SH-SY5Y (cell line): ENCODE data around the gene PLPP4.

ENCODE experiments used
- GATA2 ChIP-seq: IDR thresholded peaks from 2 replicates; pipeline ENCODE4 v1.6.1; 2011; ENCODE audit warnings: mild to moderate bottlenecking, low read depth, low read length
- GATA3 ChIP-seq: IDR thresholded peaks from 2 replicates; pipeline ENCODE4 v1.6.1; 2011; ENCODE audit warnings: low read depth, mild to moderate bottlenecking, low read length, moderate library complexity

DNA sequence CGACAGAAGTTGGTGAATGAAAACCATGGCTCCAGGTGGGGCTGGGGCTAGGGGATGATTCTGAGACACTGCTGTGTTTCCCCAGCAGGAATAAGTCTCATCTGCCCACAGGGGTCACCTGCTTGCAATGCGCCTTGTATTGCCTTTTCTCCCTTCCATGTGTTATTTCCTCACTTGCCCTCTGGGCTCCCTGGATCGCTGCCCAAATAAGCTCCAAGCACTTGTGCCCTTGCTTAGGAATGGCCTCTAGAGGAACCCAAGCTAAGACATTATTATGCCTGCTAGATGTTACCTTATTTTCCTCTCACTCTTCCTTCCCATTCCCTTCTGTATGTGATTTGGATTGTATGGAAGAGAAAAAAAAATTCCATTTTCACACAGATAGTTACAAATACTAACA, 24.8 kb upstream of the PLPP4 start:
- TF ChIP-seq GATA2 (no peak), GATA3 (no peak)
